A549 (cell line): ENCODE data around the gene GMPS. TPM values are rescaled to one million over a fixed set of nuclear protein-coding genes. Genes with fewer than 3 reads are reported as not detected.

Source experiments
- ATAC-seq, 2 experiments: fragments of 200-7000 bp in 1 of 2; fragments of >200 bp in 1 of 2; cut with Nextera tagmentation in 1 of 2; cut with Tn5 transposase in 1 of 2; 3 replicates each; pipeline versions ENCODE4 v1.8.0 to v1.9.1; 2018 to 2020; ENCODE audit warnings: mild to moderate bottlenecking in 1 of 2, moderate library complexity in 1 of 2
- CTCF ChIA-PET: fragments of 300-600 bp; sonication (Branson Sonifier 250); formaldehyde crosslinking; extraction: SDS; loops from one replicate; lab custom pipeline; 2021; ENCODE audit warnings: antibody characterized with exemption, inconsistent platforms; lab: Yijun Ruan, JAX
- POLR2A ChIA-PET: fragments of 350-600 bp; formaldehyde crosslinking; extraction: SDS; loops from one replicate; lab custom pipeline; 2021; ENCODE audit warnings: antibody characterized with exemption, inconsistent platforms; lab: Yijun Ruan, JAX
- DNase-seq, 2 experiments: peaks; one replicate each; pipeline versions ENCODE4 v3.0.0 to v3.0.0-alpha.2; 2011 to 2016; ENCODE audit warnings: low read depth in 1 of 2, low spot score in 1 of 2
- FAIRE-seq: peaks from 2 replicates; lab custom pipeline; 2011; peaks lifted over from hg19 to GRCh38; lab: Jason Lieb, UNC
- H3K27ac ChIP-seq, 2 experiments: fragments of >200 bp; sonication (Bioruptor Twin); formaldehyde crosslinking; 3 replicates each; pipeline ENCODE4 v1.5.1; 2016 to 2017
- H3K4me1 ChIP-seq: fragments of >200 bp; sonication (Bioruptor Twin); formaldehyde crosslinking; 3 replicates; pipeline ENCODE4 v1.6.1; 2016
- H3K4me2 ChIP-seq: fragments of >200 bp; sonication (Bioruptor Twin); formaldehyde crosslinking; 3 replicates; pipeline ENCODE4 v1.6.1; 2016
- H3K4me3 ChIP-seq: fragments of >200 bp; sonication (Bioruptor Twin); formaldehyde crosslinking; 3 replicates; pipeline ENCODE4 v1.5.1; 2016
- H3K9me3 ChIP-seq: fragments of >200 bp; sonication (Bioruptor Twin); formaldehyde crosslinking; 3 replicates; pipeline ENCODE4 v1.6.1; 2016
- ATOH8 ChIP-seq: fragments of 250-450 bp; sonication (Bioruptor Pico); IDR thresholded peaks from 2 replicates; pipeline ENCODE4 v1.5.0; 2020; ENCODE audit warnings: low read depth, mild to moderate bottlenecking, moderate library complexity
- BHLHE40 ChIP-seq: IDR thresholded peaks from 2 replicates; pipeline ENCODE4 v1.6.1; 2012; ENCODE audit warnings: low read depth, low read length, inconsistent platforms
- CEBPB ChIP-seq, 2 experiments: fragments of >200 bp in 1 of 2; sonication (Bioruptor Twin) in 1 of 2; formaldehyde crosslinking in 1 of 2; IDR thresholded peaks; 2 replicates each; pipeline ENCODE4 v1.6.1; 2012 to 2016
- CHD2 ChIP-seq: fragments of 150-350 bp; IDR thresholded peaks from 2 replicates; pipeline ENCODE4 v1.6.1; 2014; ENCODE audit warnings: low read length; ENCODE audit not compliant: partially characterized antibody
- CTCF ChIP-seq: fragments of >200 bp; sonication (Bioruptor Twin); formaldehyde crosslinking; IDR thresholded peaks from 3 replicates; pipeline ENCODE4 v1.5.1; 2016
- ELK1 ChIP-seq: fragments of 150-350 bp; IDR thresholded peaks from 2 replicates; pipeline ENCODE4 v1.6.1; 2014; ENCODE audit warnings: low read depth, mild to moderate bottlenecking, low read length
- ESRRA ChIP-seq: fragments of 150-350 bp; IDR thresholded peaks from 2 replicates; pipeline ENCODE4 v1.6.1; 2014; ENCODE audit warnings: mild to moderate bottlenecking, low read length, borderline replicate concordance
- GATA3 ChIP-seq: IDR thresholded peaks from 2 replicates; pipeline ENCODE4 v1.6.1; 2012; ENCODE audit warnings: borderline replicate concordance
- HEYL ChIP-seq: fragments of 250-450 bp; sonication (Bioruptor Pico); IDR thresholded peaks from 2 replicates; pipeline ENCODE4 v1.8.0; 2021; ENCODE audit warnings: mild to moderate bottlenecking, moderate library complexity
- HOXB13 ChIP-seq: fragments of 250-450 bp; sonication (Bioruptor Pico); IDR thresholded peaks from 2 replicates; pipeline ENCODE4 v1.5.0; 2020; ENCODE audit warnings: low read depth, mild to moderate bottlenecking, moderate library complexity
- HOXB5 ChIP-seq: fragments of 250-450 bp; sonication (Bioruptor Pico); IDR thresholded peaks from 2 replicates; pipeline ENCODE4 v1.5.0; 2020; ENCODE audit warnings: mild to moderate bottlenecking, moderate library complexity
- JUNB ChIP-seq: fragments of >200 bp; sonication (Bioruptor Twin); formaldehyde crosslinking; IDR thresholded peaks from 2 replicates; pipeline ENCODE4 v1.6.1; 2016
- KDM1A ChIP-seq: fragments of 200-600 bp; sonication (generic); IDR thresholded peaks from 2 replicates; pipeline ENCODE4 v1.6.1; 2016; ENCODE audit warnings: low read depth, mild to moderate bottlenecking
- KDM5A ChIP-seq: fragments of 200-600 bp; sonication (generic); IDR thresholded peaks from 2 replicates; pipeline ENCODE4 v1.6.1; 2016; ENCODE audit warnings: antibody characterized with exemption, mild to moderate bottlenecking
- MAX ChIP-seq: IDR thresholded peaks from 2 replicates; pipeline ENCODE4 v1.6.1; 2012
- MAZ ChIP-seq: fragments of 150-350 bp; IDR thresholded peaks from 2 replicates; pipeline ENCODE4 v1.6.1; 2014; ENCODE audit warnings: antibody characterized with exemption, low read depth, low read length, borderline replicate concordance
- NFE2L2 ChIP-seq: fragments of 150-350 bp; conservative IDR thresholded peaks from 2 replicates; pipeline ENCODE4 v1.6.1; 2014; ENCODE audit warnings: low read length
- REST ChIP-seq: fragments of 200-600 bp; sonication (generic); IDR thresholded peaks from 2 replicates; pipeline ENCODE4 v1.6.1; 2016; ENCODE audit warnings: antibody characterized with exemption, mild to moderate bottlenecking, moderate library complexity
- SMC3 ChIP-seq: fragments of >200 bp; sonication (Bioruptor Twin); formaldehyde crosslinking; IDR thresholded peaks from 3 replicates; pipeline ENCODE4 v1.6.1; 2018; ENCODE audit warnings: inconsistent platforms
- TP53 ChIP-seq: fragments of 250-450 bp; sonication (Bioruptor Pico); IDR thresholded peaks from 2 replicates; pipeline ENCODE4 v1.5.0; 2021; ENCODE audit warnings: mild to moderate bottlenecking, moderate library complexity
- ZC3H11A ChIP-seq: fragments of 450-650 bp; IDR thresholded peaks from 2 replicates; pipeline ENCODE4 v1.6.1; 2014; ENCODE audit warnings: antibody characterized with exemption, mild to moderate bottlenecking
- ZFP36 ChIP-seq: fragments of 450-650 bp; IDR thresholded peaks from 2 replicates; pipeline ENCODE4 v1.6.1; 2014; ENCODE audit warnings: borderline replicate concordance; ENCODE audit not compliant: partially characterized antibody
- WGBS: methylation state at CpG from one replicate; pipeline ENCODE4 v1.1.6; 2017; ENCODE audit errors: missing lambda C conversion rate; 5-methylcytosine and 5-hydroxymethylcytosine counted together
- polyA plus RNA-seq, 4 experiments: library from polyadenylated mRNA; depleted of rRNA in 3 of 4; stranded (reverse); fragments of >200 nt; fragmentation: RNase III in 1 of 4; extraction: RNeasy Plus Mini Kit Qiagen cat#74134 plus additional on column Dnase treatment in 1 of 4; gene quantifications; 2 replicates in 3 of 4; 3 replicates in 1 of 4; pipeline ENCODE4 v1.2.3, GENCODE V29; 2011 to 2017

GMPS gene
- polyA plus RNA-seq, 2 of the 4 experiments (the other 2 are of a cell fraction), result 74.4 to 114 TPM

GRCh38 chr3:155921486-155921885 lies 51.0 kb downstream of the GMPS start:
- H3K4me2 ChIP-seq, result no peak overlapping the region
- ATAC-seq (no peak), FAIRE-seq (no peak), DNase-seq (no peak)
- no peak overlapping the region for H3K4me3 ChIP-seq
- H3K9me3 ChIP-seq, result no peaks in the 10 kb centered on the region
- no peaks in the 10 kb centered on the region for H3K4me1 ChIP-seq
- no peak overlapping the region for H3K27ac ChIP-seq
- ChIA-PET CTCF (interaction anchor here (1.2 kb wide), 1 partner anchor 11 kb away, joined by 3 read pairs; no protein-coding TSS in a partner anchor), POLR2A (no interaction called here)
- WGBS, result 94% methylated on average over 2 of the region's 2 CpGs
- TF ChIP-seq ESRRA (no peak), ZC3H11A (no peak), KDM1A (no peak), ATOH8 (no peak), NFE2L2 (no peak), ZFP36 (no peak), JUNB (no peak)

GRCh38 chr3:155934230-155934629 lies 63.8 kb downstream of the GMPS start:
- H3K4me2 ChIP-seq, result no peak overlapping the region
- no peak overlapping the region for H3K27ac ChIP-seq
- H3K9me3 ChIP-seq, result no peaks in the 10 kb centered on the region
- CTCF ChIA-PET, result no interaction called here
- POLR2A ChIA-PET, result no interaction called here
- TF ChIP-seq CEBPB (IDR thresholded peaks at IDR 0.05), result no peak
- DNase-seq (no peak), ATAC-seq (peak; percentile 59 to 70; a peak in 4 of 6 replicates), FAIRE-seq (no peak)
- WGBS, result 78% methylated on average over 2 of the region's 2 CpGs
- no peak overlapping the region for H3K4me3 ChIP-seq
- H3K4me1 ChIP-seq, result no peaks in the 10 kb centered on the region

GRCh38 chr3:155938409-155938808 lies 68.0 kb downstream of the GMPS start:
- ATAC-seq (no peak; a peak in 1 of 6 replicates), FAIRE-seq (no peak), DNase-seq (no peak)
- WGBS, result 64% methylated on average over 2 of the region's 2 CpGs
- Histone ChIP-seq H3K9me3 (no peaks in the 10 kb centered on the region), H3K4me2 (no peak overlapping the region), H3K4me1 (no peaks in the 10 kb centered on the region), H3K27ac (no peak overlapping the region), H3K4me3 (no peak overlapping the region)
- ChIA-PET CTCF (interaction anchor here (0.6 to 1.2 kb wide), 2 partner anchors 73 to 132 kb away, joined by 3 to 4 read pairs; partner anchors contain the start of gene C3orf33), POLR2A (no interaction called here)
- TF ChIP-seq HEYL (CRISPR knock-in tag) (no peak), ZFP36 (no peak), CEBPB (IDR thresholded peaks at IDR 0.05) (no peak), MAZ (no peak), REST (no peak), KDM5A (no peak), CHD2 (no peak), HOXB13 (no peak), HOXB5 (CRISPR knock-in tag) (no peak), BHLHE40 (no peak), SMC3 (no peak), MAX (no peak), CTCF (no peak), ELK1 (no peak), GATA3 (no peak), TP53 (CRISPR knock-in tag) (no peak), ESRRA (no peak), ZC3H11A (no peak)
